Activated CD4-positive, alpha-beta T cell treated with anti-CD3 and anti-CD28 coated beads for 24 hours (primary cell): Measurements from ENCODE around the gene CEP72.
"Not testable (repeated sequence)": the region's sequence is repeated elsewhere in the genome, so short reads cannot be mapped to it uniquely, and the experiment has no call there.

Source experiments
- DNase-seq, 2 donors: peaks; one replicate each; pipeline ENCODE4 v3.0.0-alpha.2; 2020; ENCODE audit warnings: low read depth in 2 of 2

The CEP72 gene

GRCh38 chr5:684751-685216 is 72.6 kb downstream of the CEP72 start:
- no peak for DNase-seq

GRCh38 chr5:685262-686171 is 73.4 kb downstream of the CEP72 start:
- DNase-seq: no peak

GRCh38 chr5:686172-686523 is 74.0 kb downstream of the CEP72 start:
- not testable (repeated sequence) for DNase-seq

GRCh38 chr5:686936-687335 is 74.8 kb downstream of the CEP72 start:
- not testable (repeated sequence) for DNase-seq

- DNase-seq: not testable (repeated sequence)
These were observed 76.3 kb downstream of the CEP72 start for GRCh38 chr5:688348-689010.

GRCh38 chr5:690293-690692 is 78.2 kb downstream of the CEP72 start:
- DNase-seq: not testable (repeated sequence)

- DNase-seq: not testable (repeated sequence)
These were observed 78.9 kb downstream of the CEP72 start for GRCh38 chr5:691049-691448.

- no peak for DNase-seq
These were observed 79.8 kb downstream of the CEP72 start for GRCh38 chr5:691817-692528.

GRCh38 chr5:692529-693041 is 80.4 kb downstream of the CEP72 start:
- DNase-seq: not testable (repeated sequence)

GRCh38 chr5:693271-694041 is 81.3 kb downstream of the CEP72 start, which contains the start of gene TPPP:
Gene TPPP, minus strand, starts transcription at chr5:693352. Its CDS starts 15,292 bp downstream, at chr5:678060.
- DNase-seq: peak; percentile 65 to 74

- DNase-seq: not testable (repeated sequence)
These were observed 81.9 kb downstream of the CEP72 start for GRCh38 chr5:694042-694431.

- DNase-seq: not testable (repeated sequence)
These were observed 83.3 kb downstream of the CEP72 start for GRCh38 chr5:695475-695874.

- not testable (repeated sequence) for DNase-seq
These were observed 84.1 kb downstream of the CEP72 start for GRCh38 chr5:696191-696590.

- DNase-seq: not testable (repeated sequence)
These were observed 84.9 kb downstream of the CEP72 start for GRCh38 chr5:696753-697702.
